ENCODE measurements around the gene CMTM1.
A peak's percentile ranks its signal among the peaks of the same experiment; 100 is the strongest.

CMTM1 gene

DNA sequence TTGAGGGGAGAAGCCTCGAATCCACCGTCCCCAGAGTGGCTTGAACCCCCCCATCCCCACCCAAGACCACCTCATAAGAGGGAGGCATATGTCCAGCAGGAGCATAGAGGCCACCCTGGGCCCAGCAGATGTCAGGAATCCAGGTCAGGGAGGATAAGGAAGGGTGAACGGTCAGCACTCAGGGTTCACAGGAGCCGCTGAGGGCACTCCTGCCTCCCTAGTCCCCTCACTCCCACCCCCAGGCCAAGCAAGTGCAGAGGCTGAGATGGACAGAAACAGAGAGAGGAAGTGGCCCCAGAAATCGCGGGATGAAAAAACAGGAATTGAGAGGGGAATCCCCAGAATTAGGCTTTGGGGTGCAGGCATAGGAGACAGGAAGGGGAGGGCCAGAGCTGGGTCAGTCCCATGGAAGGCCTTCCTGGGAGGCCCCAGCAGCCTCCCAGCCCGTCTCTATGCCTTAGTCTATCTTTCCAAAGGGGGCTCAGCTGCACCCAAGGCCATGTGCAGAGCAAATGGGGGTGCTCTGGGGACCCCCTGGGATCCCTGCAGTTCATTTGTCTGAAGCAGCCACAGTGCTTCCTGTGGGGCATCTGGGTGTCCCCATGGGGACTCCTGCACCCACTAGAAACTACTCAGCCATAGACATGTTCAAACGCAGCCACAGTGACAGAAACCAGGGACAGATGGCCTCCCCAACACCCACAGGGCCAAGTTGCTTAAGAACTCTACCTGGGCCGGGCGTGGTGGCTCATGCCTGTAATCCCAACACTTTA lies 39.9 kb downstream of the CMTM1 start:
- no peaks in the 10 kb centered on the region for H3K79me2 ChIP-seq (ENCODE audit: low read length)
- H3K4me1 ChIP-seq (ENCODE audit: low read length): peaks cover 6% of the 10 kb centered on the region
- TF ChIP-seq EZH2phosphoT487 (IDR thresholded peaks at IDR 0.05; ENCODE audit: low read length): no peak
- TF ChIP-seq, protein P1, sequence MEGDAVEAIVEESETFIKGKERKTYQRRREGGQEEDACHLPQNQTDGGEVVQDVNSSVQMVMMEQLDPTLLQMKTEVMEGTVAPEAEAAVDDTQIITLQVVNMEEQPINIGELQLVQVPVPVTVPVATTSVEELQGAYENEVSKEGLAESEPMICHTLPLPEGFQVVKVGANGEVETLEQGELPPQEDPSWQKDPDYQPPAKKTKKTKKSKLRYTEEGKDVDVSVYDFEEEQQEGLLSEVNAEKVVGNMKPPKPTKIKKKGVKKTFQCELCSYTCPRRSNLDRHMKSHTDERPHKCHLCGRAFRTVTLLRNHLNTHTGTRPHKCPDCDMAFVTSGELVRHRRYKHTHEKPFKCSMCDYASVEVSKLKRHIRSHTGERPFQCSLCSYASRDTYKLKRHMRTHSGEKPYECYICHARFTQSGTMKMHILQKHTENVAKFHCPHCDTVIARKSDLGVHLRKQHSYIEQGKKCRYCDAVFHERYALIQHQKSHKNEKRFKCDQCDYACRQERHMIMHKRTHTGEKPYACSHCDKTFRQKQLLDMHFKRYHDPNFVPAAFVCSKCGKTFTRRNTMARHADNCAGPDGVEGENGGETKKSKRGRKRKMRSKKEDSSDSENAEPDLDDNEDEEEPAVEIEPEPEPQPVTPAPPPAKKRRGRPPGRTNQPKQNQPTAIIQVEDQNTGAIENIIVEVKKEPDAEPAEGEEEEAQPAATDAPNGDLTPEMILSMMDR (IDR thresholded peaks at IDR 0.05; ENCODE audit: low read length): no peak
- TF ChIP-seq EZH2 (optimal IDR thresholded peaks at IDR 0.05; ENCODE audit: low read depth, low read length): no peak
- no peak overlapping the region for H3K4me2 ChIP-seq (ENCODE audit: low read depth, low read length)
- 0 out of 2 replicates have a peak, but pooled peaks cover 4% of the 10 kb centered on the region for H3F3A ChIP-seq (ENCODE audit: insufficient read depth, low read length)
- H3K27me3 ChIP-seq (replicated peaks; ENCODE audit: insufficient read depth, low read length): no peaks in the 10 kb centered on the region
- H3K36me3 ChIP-seq (replicated peaks; ENCODE audit: insufficient read depth, low read length): no peaks in the 10 kb centered on the region
- DNase-seq: no peak
- H4K20me1 ChIP-seq (ENCODE audit: insufficient read depth, low read length): no peaks in the 10 kb centered on the region
- H3K9ac ChIP-seq (ENCODE audit: low read length): no peak overlapping the region
- no peaks in the 10 kb centered on the region for H3K9me3 ChIP-seq (replicated peaks; ENCODE audit: insufficient read depth, low read length)
- H3K9me2 ChIP-seq (replicated peaks; ENCODE audit: insufficient read depth, low read length): no peaks in the 10 kb centered on the region
- no peak overlapping the region for H2AFZ ChIP-seq (ENCODE audit: low read length)
- H3K4me3 ChIP-seq (ENCODE audit: low read length): no peak overlapping the region
- H3K27ac ChIP-seq (ENCODE audit: low read length): no peak overlapping the region

DNA sequence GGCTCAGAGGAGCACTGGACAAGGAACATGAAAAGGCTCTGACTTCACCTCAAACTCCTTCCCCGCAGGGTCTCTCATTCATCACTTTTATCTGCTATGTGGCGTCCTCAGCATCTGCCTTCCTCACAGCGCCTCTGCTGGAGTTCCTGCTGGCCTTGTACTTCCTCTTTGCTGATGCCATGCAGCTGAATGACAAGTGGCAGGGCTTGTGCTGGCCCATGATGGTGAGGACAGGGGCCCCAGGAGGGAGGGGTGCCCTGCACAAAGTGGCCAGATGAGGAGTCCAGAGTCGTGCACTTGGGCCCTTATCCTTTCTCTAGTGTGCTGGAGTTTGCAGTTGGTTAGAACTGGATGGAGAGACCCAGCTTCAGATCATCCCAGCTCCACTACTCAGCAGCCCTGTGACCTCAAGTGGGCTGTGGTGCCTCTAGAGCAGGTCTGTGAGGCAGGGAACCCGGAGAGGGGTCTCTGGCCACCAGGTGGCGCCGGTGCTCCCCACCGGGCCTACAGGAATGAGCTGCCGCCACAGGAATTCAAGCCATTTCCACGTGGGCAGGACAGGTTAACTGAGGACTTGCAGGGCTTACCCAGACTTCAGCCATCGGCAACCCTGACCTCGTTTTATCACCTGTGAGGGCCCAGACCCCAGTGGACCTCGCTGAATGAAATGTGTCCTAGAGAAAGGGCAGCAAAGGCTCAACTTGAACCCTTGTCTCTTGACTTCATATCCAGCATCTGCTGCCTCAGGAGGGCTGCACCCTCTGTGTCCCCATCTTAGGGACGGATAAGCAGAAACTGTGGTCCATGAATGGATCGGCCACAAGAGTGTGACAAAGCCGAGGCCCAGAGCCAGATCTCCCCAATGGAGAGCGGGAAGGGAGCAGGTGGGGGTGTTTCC lies 42.3 kb downstream of the CMTM1 start:
- Histone ChIP-seq H3F3A (ENCODE audit: insufficient read depth, low read length) (0 out of 2 replicates have a peak, but pooled peaks cover 4% of the 10 kb centered on the region), H3K4me2 (ENCODE audit: low read depth, low read length) (0 out of 2 replicates have a peak overlapping the region, but pooled peaks have one; percentile 11), H3K27me3 (replicated peaks; ENCODE audit: insufficient read depth, low read length) (no peaks in the 10 kb centered on the region), H3K9ac (ENCODE audit: low read length) (no peak overlapping the region), H3K4me1 (ENCODE audit: low read length) (peaks cover 6% of the 10 kb centered on the region), H3K9me2 (replicated peaks; ENCODE audit: insufficient read depth, low read length) (no peaks in the 10 kb centered on the region), H2AFZ (ENCODE audit: low read length) (no peak overlapping the region), H3K4me3 (ENCODE audit: low read length) (no peak overlapping the region), H4K20me1 (ENCODE audit: insufficient read depth, low read length) (no peaks in the 10 kb centered on the region), H3K79me2 (ENCODE audit: low read length) (no peaks in the 10 kb centered on the region), H3K36me3 (replicated peaks; ENCODE audit: insufficient read depth, low read length) (no peaks in the 10 kb centered on the region), H3K27ac (ENCODE audit: low read length) (no peak overlapping the region), H3K9me3 (replicated peaks; ENCODE audit: insufficient read depth, low read length) (no peaks in the 10 kb centered on the region)
- TF ChIP-seq EZH2phosphoT487 (IDR thresholded peaks at IDR 0.05; ENCODE audit: low read length): no peak
- TF ChIP-seq EZH2 (optimal IDR thresholded peaks at IDR 0.05; ENCODE audit: low read depth, low read length): no peak
- TF ChIP-seq, protein P1 (IDR thresholded peaks at IDR 0.05; ENCODE audit: low read length): peak; percentile 94
- peak; percentile 88 for DNase-seq

DNA sequence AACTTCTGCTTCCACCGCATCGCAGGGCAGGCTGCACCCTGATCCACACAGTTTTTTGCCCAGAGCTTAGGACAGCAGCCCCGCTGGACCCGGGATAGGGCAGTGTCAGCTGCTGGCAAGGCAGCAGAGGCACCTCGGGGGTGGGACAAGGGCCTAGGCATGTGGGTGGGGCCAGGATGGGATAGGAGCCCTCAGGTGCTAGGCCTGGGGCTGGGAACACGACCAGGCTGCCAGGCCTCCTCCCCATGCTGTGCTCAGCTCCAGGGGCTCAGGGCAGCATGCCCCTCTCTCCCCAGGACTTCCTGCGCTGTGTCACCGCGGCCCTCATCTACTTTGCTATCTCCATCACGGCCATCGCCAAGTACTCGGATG lies 42.9 kb downstream of the CMTM1 start:
- TF ChIP-seq, protein P1 (IDR thresholded peaks at IDR 0.05; ENCODE audit: low read length): no peak
- TF ChIP-seq EZH2 (optimal IDR thresholded peaks at IDR 0.05; ENCODE audit: low read depth, low read length) (no peak), EZH2phosphoT487 (IDR thresholded peaks at IDR 0.05; ENCODE audit: low read length) (no peak)
- Histone ChIP-seq H3K36me3 (replicated peaks; ENCODE audit: insufficient read depth, low read length) (no peaks in the 10 kb centered on the region), H3K27ac (ENCODE audit: low read length) (no peak overlapping the region), H3K79me2 (ENCODE audit: low read length) (no peaks in the 10 kb centered on the region), H2AFZ (ENCODE audit: low read length) (no peak overlapping the region), H3K4me3 (ENCODE audit: low read length) (no peak overlapping the region), H3F3A (ENCODE audit: insufficient read depth, low read length) (0 out of 2 replicates have a peak, but pooled peaks cover 2% of the 10 kb centered on the region), H3K4me2 (ENCODE audit: low read depth, low read length) (no peak overlapping the region), H4K20me1 (ENCODE audit: insufficient read depth, low read length) (no peaks in the 10 kb centered on the region), H3K27me3 (replicated peaks; ENCODE audit: insufficient read depth, low read length) (no peaks in the 10 kb centered on the region), H3K4me1 (ENCODE audit: low read length) (peaks cover 6% of the 10 kb centered on the region), H3K9me2 (replicated peaks; ENCODE audit: insufficient read depth, low read length) (no peaks in the 10 kb centered on the region), H3K9me3 (replicated peaks; ENCODE audit: insufficient read depth, low read length) (no peaks in the 10 kb centered on the region), H3K9ac (ENCODE audit: low read length) (no peak overlapping the region)
- no peak for DNase-seq
